ENCODE results near the gene TADA2B. TPM values are rescaled to one million over a fixed set of nuclear protein-coding genes. Genes with fewer than 3 reads are reported as not detected.

The TADA2B gene
- total RNA-seq, 1 experiment from 2014 or later = 6.9 TPM

DNA sequence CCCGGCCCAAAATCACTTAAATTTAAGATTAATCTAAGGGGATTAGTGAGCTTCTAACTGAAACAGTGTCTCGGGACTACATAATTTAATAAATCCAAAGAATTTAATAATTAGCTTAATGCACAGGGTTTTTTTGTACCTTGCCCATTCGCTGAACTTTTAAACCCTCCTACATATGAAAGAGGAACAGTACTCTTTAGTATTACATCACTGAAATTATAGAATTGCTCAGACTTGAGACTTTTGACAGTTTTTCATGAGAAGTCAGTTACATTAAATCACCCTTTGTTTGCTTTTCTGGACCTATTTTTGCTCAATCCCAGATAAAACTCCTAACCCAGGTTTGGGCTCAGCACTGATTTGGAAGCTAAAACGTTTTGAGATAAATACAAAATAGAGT is 2.4 kb upstream of the TADA2B start:
- DNase-seq (ENCODE audit: low spot score) = no peak

DNA sequence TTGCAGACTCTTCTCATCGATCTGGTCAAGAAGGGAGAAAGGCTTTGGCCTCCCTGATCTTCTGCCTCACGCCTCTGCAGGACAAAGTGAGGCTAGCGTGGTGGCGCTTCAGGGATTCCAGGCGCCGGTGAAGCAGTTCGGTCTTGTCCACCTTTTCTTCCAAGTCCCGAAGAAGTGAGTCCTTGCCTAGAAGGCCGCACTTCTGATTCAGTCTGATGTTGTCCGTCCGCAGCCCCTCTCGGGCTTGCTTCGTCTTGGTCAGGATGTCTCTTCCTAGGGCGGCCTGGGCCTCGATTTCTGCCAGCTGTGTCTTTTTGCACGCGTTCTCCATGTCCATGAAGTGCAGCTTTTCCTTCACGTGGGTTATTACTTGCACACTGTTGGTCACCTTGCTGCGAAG is 1.9 kb upstream of the TADA2B start:
- DNase-seq (ENCODE audit: low spot score) = no peak

DNA sequence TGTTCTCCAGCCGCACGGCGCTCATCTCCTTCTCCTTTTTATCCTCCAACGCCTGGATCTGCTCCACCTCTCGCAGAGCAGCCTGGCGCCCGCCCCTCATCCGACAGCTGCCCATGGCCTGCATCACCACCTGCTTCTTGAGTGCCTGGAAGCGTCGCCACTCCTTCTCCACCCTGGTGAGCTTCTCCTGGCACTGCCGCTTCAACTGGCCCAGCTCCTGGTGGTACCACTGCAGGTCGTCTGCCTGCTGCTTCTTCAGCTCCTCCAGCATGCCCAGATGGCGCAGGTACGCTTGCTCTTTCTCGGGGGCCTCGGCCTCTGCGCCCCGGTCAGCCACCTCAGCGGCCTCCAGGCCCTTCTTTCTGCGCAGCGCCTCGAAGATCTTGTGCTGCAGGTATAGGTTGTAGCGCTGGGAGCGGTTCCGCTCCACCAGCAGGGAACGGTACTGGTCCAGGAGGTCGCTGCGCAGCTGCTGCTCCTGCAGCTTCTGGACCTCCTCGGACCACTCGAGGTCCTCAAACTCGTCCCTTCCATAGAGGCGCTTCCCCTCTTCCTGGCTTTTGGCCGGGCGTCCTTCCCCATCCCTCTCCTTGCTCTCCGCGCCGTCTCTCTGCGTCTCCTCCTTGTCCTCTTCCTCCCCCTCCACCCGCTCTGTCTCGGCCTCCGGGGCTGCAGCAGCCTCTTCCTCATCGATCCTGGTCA is 1.2 kb upstream of the TADA2B start:
- no peak for DNase-seq (ENCODE audit: low spot score)

DNA sequence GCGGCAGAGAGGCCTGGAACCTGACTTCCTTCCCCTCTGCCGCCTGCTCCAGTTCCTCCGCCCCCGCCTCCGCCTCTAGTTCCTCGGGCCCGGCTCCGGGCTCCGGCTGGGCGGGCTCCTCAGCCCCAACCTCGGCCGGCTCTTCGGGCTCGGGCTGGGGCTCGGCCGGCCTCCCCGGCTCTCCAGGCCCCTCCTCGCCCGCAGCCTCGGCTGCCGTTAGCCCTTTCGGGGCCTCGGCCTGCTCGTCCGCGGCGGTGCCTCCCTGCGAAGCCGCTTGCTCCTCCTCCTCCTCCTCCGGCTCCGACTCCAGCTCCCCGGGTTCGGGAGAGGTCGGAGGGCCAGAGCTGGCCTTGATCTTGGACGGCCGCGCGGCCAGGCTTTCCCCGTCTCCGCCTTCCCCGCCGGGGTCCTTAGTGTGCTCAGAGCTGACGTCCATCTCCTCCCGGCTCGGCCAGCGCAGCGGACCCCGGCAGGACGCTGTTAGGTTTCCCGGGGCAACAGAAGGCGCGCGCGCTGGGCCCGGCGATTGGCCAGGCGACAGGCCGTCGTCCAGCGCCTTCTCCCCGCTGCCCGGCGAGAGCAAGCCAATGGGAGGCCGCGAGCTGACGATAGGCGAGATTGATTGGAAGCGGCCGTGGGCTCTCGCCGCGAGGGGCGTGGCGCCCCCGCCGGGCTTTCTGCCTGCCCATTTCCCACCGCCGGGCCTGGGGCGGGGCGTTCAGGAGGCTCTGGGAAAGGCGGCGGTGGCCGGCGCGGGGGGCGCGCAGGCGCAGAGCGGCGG is 479 bp upstream of the TADA2B start:
- DNase-seq (ENCODE audit: low spot score) = peak; percentile 98

DNA sequence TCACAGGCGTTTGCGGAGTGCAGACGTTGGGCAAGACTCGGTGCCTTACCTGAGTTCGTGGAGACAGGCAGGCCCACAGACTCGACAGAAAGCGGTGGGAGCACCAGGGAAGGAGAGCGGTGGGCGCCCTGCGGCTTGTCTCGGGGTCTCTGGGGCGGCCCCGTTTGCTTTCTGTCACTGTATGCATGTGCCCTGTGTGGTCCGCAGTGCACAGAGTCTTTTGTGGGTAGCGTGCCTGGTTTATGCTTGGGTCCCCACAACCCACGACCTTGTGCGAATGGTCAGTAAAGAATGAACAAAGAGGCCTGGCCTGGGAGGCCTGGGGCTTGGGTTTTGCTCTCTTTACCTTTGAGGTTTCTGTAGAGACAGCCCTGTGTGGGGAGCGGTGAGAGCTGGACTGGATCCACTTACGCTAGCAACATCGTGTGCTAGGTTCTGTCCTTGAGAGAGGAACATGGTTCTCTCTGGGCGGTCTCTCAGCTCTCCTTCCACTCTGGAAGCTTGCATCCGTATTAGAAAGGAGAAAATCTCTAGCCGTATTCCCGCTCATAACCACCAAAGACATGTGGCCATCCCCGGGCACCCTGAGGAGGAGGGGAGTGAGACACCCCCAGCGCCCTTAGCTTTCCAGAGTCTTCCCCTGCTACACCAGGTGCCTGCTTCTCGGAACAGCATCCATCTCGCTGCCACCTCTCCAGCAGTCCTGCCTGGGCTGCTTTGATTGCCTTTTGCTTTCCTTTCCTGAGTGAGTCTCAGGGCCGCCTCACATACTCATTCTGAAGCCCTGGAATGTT is 1.2 kb downstream of the TADA2B start:
- no peak for DNase-seq (ENCODE audit: low spot score)

DNA sequence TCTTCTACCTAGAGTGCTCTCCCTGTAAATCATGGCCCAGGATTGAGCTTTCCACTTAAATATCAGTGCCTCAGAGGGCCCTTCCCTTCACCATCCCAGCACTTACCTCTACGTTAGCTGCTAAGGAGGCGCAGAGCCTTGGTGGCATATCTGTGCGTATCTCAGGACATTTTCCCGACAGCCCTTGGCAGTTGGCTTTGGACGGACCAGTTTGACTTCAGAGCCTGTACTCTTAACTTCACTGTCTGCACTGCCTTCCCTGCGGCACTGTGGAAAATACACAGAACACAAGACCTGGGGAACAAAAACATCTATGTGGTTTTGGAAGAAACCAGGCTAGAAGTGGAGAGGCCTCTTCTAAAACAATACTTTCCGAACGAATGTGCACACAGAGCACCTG is 2.4 kb downstream of the TADA2B start:
- no peak for DNase-seq (ENCODE audit: low spot score)

DNA sequence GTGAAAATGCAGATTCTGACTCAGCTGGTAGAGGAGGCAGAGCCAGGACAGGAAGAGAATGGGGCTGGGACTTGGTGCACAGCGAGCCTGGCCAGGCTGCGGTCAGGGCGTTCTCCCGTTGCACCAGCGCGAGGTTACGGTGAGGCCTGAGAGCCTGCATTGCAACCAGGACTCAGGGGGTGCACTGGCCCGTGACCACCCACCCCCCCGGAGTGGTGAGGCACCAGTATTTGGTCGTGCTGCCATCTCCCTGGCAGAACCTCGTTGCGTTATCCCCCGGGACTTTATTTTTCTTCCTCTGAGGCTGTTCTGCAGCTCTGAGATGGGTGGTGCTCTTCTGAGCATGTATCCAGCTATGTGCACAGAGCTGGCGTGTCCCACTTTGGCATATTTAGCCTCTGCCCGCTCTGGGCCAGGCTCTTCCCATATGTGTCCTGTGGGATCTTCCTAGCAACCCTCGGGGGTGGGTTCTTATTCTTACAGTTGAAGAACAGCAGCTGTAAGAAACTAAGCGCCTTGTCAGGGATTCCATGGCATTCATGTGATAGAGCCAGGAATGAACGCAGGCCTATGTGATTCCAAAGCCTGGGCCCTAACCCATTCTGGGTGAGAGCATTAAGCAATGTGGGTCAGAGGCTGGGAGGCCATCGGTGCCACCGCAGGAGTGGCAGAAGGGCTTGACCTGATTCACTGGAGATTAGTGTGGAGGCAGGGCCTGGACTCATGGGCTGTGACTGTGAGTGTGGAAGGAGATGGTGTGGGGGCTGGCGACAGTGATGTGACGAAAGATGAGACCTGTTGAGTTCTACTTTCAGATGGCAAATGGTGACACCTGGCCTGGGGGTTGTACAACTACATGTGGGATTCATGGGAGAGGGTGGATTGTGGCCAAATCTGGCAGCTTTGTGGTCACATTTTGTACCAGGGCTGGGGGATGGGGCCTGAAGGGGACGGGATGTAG is 3.1 kb downstream of the TADA2B start:
- no peak for DNase-seq (ENCODE audit: low spot score)

DNA sequence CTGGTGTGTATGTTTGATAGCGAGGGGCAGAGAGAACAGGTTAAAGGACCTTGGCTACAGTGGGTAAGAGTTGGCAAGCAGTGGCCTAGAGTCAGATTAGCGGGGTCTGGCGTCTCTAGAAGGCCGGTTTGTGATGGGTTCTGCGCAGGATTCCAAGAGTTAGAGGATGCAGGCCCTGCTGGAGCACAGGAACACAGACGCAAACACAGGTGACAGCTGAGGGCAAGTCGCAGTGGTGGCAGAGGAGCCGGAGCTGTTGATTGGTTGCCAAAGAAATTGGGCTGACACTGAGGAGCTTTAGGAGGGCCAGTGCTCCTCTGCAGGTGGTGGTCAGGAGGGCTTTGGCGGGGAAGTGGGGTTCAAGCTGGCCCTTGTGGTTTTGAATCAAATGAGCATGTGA is 3.8 kb downstream of the TADA2B start:
- no peak for DNase-seq (ENCODE audit: low spot score)

DNA sequence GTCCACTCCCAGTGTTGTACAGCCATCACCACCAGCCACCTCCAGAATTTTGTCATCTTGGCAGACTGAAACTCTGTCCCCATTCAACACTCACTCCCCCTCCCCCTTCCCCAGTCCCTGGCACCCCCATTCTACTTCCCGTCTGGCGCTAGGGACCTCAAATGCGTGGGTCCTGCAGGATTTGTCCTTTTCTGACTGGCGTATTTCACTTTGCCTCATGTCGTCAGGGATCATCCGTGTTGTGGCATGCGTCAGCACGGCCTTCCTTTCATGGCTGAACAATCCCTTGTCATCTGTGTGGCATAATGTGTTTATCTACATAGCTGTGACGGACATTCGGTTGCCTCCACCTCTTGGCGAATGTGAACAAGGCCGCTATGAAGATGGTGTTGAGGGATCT is 5.5 kb downstream of the TADA2B start:
- no peak for DNase-seq (ENCODE audit: low spot score)

DNA sequence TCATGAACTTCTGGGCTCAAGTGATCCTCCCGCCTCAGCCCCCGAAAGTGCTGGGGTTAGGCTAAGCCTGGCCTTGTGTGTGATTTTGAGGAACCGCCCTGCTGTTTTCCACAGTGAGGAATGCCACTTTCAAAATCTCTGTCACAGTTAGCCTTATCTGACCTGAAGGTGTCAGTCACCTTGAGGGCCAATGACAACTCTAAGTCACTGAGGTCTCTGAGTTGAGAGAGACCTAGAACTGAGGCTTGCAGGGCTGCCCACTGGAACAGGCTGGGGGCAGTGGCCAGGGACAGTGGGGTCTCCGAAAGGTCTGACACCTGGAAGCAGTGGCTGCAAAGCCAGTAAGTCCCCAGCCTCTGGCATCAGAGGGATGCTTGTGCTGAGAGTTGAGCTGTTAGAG is 6.1 kb downstream of the TADA2B start:
- DNase-seq (ENCODE audit: low spot score) = no peak

DNA sequence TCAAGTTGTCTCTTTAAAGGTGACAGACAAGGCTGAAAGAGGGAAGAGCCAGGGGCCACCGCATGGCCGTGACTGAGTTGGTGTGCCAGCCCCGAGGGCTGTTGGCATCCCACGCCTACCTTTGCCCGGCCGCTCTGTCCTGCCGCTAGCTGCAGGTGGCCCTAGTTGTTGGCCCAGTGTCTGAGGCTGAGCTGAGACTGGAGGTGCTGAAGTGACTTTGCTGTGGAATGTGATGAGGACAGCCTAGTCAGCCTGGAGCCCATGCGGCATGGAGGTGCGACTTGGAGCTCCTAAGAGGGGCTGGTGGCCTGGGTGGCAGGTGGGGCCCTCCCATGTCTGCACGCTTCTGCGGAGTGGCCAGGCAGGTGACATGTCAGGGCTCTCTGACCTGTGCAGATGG is 6.6 kb downstream of the TADA2B start:
- no peak for DNase-seq (ENCODE audit: low spot score)

DNA sequence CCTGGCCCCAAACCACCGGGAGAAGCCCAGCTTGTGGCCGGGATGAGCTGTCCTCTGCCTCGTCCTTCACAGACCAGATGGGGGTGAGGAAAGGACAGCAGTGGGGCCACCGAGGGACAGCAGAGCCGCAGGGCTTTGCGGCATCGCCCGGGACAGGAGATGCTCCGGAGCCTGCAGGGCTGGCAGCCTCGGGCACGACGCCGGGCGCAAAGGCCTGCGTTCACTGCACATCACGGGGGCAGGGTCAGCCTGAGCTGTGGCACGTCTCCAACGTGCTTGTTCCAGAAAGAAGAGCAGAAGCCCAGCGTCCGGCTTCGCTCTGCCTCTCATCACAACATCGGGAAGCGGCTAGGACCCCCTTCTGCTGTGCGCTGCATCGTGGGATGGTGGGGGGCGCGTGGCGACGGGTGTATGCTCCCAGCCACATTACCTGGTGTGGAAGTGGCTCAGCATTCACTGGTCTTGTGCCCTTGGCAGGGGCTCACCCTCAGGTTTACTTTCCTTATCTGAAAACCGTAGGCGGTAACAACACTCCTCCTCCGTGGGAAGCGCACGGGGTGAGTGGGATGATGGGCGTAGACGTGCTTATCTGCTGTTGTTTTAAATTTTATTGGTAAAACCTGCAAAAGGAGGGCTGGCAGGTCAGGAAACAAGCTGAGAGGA is 7.4 kb downstream of the TADA2B start:
- no peak for DNase-seq (ENCODE audit: low spot score)

DNA sequence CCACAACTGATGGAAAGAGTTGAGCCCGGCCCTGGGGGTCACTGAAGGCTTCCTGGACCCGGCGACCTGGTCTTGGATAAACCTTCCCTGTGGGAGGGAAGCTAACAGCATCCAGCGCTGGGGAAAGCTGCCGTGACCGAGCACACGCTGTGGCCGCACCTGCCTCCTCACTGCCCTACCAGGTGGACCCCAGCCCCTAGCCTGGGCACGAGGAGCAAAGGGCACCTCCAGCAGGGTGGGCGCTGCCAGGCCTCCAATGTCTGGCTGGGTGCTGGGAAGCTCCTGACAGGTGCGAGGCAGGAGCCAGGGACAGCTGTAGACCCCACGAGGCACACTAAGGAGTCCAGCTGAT is 7.9 kb downstream of the TADA2B start:
- no peak for DNase-seq (ENCODE audit: low spot score)

DNA sequence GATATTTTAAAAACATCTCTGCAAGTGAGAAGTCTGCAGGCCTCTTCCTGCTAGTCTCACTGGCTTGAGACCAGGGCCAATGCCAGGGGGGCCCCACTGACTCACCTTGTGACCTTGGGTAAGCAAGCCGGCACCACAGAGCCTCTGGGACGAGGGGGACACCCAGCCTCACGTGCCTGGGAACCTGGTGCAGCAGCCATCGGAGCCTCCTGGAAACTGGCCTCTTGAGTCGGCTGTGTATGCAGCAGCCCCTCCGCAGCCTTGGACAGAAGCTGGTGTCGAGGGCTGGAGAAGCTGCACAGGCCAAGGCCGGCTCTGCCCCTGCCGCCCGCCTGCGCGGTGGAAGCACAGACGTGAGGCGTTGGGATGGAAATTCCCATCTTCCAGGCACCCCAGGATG is 8.7 kb downstream of the TADA2B start:
- no peak for DNase-seq (ENCODE audit: low spot score)

DNA sequence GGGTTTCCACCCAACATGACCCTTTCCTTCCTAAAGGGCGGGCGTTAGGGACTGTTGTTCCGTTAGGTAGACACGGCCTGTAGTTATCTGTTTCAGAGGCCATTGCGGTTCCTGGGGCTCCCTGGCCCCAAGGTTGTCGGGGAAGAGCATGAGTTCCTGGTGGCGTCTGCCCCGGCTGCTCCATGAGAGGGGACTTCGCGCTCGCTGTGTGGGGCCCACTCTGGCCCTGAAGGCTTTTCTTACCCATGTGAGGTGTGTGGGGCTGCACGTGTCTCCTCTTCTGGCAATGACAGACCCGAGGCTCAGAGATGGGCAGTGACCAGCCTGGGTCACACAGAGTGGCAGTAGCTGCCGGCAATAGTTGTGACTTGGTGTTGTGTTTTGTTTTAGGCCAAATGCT is 9.1 kb downstream of the TADA2B start:
- DNase-seq (ENCODE audit: low spot score) = no peak

DNA sequence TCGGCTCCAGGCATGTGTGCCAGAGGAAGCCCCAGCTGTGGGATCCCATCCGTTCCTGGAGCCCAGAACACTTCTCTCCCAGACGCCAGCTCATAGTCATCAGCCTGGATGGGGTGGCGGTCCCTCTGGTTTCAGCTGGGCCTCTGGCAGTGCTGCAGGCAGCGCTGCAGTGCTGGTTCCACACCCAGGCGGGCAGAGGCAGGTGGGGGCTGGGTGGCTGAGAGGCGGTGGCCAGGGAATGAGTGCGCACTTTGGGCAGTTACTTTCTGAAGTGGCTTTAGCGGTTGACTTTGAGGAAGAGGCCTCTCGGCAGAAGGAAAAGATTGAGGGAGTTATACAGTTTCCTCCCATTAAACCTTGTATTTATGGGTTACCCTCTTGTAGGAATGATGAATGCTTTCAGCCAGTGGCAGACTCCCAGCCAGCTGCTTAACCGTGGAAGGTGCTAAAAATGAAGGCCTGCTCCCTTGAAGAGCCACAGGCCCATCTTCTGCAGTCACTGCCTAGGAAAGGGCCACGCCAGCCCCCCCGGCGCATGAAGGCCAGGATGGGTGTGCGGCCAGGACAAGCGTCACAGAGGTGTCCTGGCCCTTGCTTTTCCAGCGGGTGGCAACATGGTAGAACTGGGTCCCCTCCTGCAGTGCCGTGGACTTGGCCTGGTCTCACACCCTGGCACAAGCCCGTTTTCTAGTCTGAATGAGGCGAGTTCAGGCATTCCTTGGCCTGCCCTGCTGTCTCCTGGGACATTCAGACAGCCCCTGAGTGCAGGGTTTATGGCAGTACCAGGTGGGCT is 9.9 kb downstream of the TADA2B start:
- DNase-seq (ENCODE audit: low spot score) = no peak

DNA sequence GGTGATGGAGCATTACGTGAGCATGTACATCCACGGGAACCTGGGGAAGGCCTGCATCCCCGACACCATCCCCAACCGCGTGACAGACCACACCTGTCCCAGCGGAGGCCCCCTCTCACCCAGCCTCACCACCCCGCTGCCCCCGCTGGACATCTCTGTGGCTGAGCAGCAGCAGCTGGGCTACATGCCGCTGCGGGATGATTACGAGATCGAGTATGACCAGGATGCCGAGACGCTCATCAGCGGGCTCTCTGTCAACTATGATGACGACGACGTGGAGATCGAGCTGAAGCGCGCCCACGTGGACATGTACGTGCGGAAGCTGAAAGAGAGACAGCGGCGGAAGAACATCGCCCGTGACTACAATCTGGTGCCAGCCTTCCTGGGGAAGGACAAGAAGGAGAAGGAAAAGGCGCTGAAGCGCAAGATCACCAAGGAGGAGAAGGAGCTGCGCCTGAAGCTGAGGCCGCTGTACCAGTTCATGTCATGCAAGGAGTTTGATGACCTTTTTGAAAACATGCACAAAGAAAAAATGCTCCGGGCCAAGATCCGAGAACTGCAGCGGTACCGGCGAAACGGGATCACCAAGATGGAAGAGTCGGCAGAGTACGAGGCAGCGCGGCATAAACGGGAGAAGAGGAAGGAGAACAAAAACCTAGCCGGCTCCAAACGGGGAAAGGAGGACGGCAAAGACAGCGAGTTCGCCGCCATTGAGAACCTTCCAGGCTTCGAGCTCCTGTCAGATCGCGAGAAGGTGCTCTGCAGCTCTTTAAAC is 11.1 kb downstream of the TADA2B start:
- DNase-seq (ENCODE audit: low spot score) = no peak

DNA sequence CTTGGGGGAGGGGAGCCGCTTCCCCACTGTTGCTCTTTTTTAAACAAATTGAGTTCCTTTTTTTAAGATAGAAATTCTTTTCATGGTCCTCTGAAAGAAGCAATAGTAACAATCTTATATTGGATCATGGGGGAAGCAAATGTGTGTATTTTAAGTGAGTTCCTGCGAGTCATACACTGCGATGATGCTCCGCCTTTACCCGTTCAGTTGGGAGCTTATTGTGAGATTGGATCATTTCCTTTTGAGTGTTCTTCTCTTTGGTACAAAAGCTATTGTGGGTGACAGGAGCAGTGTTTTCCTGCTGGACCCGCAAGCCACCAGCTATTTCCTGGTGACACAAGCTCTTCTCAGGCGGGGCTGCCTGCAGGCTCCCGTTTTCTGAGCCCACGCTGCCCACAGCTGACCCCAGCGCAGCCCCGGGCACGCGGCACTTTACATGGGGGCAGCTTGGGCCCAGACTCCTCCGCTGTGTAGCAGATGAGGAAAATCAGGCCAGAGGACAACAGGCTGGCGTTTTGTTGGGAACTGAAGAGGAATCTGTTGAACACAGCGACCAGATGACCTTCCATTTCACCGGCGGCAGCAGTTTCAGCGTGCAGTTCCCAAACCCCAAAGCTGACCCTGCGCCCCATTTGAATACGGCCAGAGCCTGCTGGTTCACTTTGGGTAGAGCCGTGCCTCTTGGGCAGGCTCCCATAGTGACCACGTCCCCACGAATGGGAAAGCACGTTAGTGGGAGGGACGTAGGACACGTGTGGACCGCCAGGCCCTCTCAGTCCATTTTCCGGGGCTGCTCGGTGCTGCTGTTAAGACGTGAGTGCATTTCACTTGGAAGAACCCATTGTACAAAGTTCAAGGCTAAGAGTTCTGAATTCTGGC is 12.2 kb downstream of the TADA2B start:
- no peak for DNase-seq (ENCODE audit: low spot score)

DNA sequence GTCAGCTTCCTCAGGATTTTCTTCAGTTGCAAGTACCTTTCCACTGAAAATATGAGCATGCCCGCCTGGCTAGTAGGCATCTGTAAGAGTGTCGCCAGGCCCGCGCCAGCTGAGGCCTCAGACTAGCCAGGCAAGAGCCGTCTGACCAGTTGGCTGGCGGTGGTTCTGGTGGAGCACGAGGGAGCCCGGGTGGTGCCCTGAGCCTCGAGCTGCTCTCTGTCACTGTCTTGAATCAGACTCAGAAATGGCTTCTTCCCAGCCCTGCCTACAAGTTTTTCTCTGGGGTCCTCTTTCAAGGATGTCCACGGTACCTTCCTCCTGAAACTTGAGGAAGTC is 12.8 kb downstream of the TADA2B start:
- DNase-seq (ENCODE audit: low spot score) = no peak
